GM06990 (cell line): Measurements from ENCODE around the gene ZNF346.

Source experiments
- DNase-seq: peaks from one replicate; pipeline ENCODE4 v3.0.0-alpha.2; 2011; ENCODE audit not compliant: insufficient read length; ENCODE audit errors: extremely low read depth
- H3K27me3 ChIP-seq: replicated peaks from 2 replicates; pipeline ENCODE4 v1.6.0; 2011; ENCODE audit warnings: low read length; ENCODE audit not compliant: control insufficient read depth, insufficient read depth
- H3K36me3 ChIP-seq: 2 replicates; pipeline ENCODE4 v1.5.1; 2011; ENCODE audit warnings: low read length; ENCODE audit not compliant: control insufficient read depth, insufficient read depth
- H3K4me3 ChIP-seq: replicated peaks from 2 replicates; pipeline ENCODE4 v1.5.1; 2011; ENCODE audit warnings: low read depth, mild to moderate bottlenecking, control low read depth, low read length
- TF ChIP-seq, protein P1 (sequence below): IDR thresholded peaks from 2 replicates; pipeline ENCODE4 v1.5.1; 2011; ENCODE audit warnings: low read length, control low read depth, mild to moderate bottlenecking, inconsistent platforms; ENCODE audit not compliant: insufficient read depth, poor library complexity, severe bottlenecking

ZNF346 gene

DNA sequence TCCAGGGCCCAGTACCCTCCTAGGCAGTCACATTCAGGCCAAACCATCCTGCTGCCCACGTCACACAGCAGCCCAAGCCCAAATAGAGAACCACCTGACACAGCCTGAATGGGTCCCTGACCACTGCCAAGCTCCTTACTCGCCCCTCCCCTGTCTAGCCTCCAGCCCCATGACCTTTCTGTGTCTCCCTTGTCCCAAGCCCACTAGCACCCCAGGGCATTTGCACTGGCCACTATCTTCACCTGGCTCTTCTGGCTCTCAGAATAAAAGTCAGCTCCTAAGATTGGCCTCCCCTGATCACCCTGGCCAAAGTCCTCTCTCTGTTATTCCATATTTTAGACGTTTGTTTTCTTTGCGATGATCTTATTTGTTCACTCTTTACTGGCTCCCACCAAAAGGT is 84.7 kb downstream of the ZNF346 start:
- Histone ChIP-seq H3K4me3 (no peak overlapping the region), H3K27me3 (no peaks in the 10 kb centered on the region), H3K36me3 (no peaks in the 10 kb centered on the region)
- DNase-seq, result no peak
- TF ChIP-seq, protein P1, sequence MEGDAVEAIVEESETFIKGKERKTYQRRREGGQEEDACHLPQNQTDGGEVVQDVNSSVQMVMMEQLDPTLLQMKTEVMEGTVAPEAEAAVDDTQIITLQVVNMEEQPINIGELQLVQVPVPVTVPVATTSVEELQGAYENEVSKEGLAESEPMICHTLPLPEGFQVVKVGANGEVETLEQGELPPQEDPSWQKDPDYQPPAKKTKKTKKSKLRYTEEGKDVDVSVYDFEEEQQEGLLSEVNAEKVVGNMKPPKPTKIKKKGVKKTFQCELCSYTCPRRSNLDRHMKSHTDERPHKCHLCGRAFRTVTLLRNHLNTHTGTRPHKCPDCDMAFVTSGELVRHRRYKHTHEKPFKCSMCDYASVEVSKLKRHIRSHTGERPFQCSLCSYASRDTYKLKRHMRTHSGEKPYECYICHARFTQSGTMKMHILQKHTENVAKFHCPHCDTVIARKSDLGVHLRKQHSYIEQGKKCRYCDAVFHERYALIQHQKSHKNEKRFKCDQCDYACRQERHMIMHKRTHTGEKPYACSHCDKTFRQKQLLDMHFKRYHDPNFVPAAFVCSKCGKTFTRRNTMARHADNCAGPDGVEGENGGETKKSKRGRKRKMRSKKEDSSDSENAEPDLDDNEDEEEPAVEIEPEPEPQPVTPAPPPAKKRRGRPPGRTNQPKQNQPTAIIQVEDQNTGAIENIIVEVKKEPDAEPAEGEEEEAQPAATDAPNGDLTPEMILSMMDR, result no peak

DNA sequence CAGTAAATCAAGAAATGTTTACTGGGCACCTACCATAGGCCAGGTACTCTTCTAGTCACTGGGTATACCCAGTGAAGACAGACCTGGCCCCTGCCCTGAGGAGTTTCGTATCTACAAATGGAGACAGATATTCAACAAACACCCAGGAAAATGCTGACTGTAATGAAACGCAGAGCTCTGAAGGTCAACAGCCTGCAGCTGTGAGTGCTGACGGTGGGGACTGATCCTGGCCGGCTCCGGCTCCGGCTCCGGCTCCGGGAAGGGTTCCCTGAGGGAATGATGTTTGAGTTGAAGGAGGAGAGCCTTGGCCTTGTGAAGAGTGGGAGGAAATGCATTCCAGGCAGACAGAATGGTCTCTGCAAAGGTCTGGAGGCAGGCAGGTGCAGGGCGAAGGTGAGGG is 87.3 kb downstream of the ZNF346 start:
- no peaks in the 10 kb centered on the region for H3K27me3 ChIP-seq
- H3K36me3 ChIP-seq, result no peaks in the 10 kb centered on the region
- TF ChIP-seq, protein P1, result no peak
- H3K4me3 ChIP-seq, result no peak overlapping the region
- DNase-seq, result no peak

DNA sequence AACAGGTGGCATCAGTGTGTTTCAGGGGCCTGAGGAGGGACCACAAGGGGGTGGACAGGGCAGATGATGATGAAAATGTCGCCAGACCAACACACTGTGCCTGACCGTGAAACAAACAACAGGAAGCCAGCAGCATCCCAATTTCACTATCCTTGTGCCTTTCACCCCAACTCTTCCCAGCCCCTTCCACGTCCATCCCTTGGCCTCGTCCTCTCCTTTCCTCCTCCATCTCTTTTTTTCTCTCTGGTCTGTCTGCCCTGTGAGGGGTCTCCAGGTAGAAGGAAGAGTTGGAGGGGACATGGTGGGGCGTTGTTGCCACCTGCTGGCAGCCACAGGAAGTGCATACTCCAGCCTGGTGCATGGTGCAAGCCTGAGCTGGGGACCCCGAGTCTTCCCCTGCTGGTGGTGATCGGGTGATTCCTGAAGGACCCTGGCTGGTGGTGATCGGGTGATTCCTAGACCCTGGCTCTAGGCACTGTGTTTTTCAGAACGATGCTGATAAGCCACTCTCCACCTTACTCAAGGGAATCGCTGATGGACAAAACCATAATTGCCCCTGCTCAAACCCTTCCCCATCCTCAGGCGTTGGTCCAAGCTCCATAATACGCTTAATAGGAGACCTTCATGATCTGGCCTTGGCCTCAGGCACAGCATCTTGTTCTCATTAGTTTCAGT is 89.4 kb downstream of the ZNF346 start:
- TF ChIP-seq, protein P1, result peak; percentile 96
- DNase-seq, result peak; percentile 53
- H3K4me3 ChIP-seq, result no peak overlapping the region
- no peaks in the 10 kb centered on the region for H3K36me3 ChIP-seq
- no peaks in the 10 kb centered on the region for H3K27me3 ChIP-seq

DNA sequence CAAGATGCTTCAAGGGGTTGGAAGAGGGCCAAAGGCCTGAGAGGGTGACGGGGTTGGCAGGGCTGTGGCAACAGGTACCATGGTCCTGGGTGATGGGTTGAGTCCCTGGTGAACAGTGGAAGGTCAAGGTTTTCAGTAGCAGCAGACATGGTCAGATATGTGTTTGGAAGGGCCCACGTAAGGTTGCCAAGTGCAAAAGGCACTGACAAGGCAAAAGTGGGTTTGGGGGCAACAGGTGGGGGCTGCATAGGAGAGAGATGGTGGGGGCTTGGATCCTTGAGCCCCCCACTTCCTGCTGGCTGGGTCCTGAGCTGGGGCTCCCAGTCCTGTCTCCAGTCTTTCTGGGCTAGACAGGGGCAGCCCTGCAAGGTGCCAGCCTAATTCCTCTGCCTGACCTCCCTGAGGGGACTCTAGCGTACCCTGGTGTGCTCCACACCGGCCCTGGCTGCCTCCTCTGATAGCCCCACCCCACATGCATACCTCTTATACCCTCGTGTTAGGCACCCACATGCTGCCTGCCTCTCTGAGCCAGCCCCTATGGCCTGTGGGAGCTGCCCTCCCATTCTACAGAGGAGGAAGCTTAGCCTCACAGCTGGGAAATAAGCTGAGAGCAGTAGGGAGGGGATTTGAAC is 90.2 kb downstream of the ZNF346 start:
- no peak for DNase-seq
- TF ChIP-seq, protein P1, result no peak

DNA sequence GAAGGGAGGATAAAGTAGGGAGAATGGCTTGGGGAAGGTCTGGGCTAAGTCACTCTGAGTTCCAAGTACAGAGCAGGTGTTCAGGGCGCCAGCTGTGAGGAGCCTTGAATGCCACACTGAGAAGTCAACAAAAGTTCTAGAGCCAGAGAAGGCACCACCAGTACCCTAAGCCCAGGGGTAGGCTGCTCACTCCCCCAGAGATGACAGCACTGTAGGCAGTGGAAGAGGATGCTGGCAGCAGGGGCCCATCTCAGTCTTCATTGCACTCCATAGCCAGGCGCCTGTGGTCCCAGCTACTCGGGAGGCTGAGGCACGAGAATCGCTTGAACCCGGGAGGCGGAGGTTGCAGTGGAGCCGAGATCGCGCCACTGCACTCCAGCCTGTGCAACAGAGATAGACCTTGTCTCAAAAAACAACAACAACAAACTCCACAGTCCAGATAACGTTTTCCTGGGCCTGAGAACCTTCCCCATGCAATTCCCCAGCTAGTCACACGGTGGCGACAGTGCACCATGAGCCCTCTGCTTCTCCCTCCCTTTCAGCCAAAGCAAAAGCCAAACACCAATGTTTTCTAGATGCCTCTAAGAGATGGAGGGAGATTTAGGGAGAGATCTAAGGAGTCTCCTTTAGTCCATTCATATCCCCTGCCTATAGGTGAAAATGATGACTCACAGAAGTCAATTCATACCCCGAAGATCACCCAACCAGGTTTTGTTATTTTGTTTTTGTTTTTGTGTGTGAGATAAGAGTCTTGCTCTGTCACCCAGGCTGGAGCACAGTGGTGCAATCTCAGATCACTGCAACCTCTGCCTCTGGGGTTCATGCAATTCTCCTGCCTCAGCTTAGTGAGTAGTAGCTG is 91.3 kb downstream of the ZNF346 start:
- TF ChIP-seq, protein P1, result peak; percentile 98
- Histone ChIP-seq H3K36me3 (no peaks in the 10 kb centered on the region), H3K27me3 (no peaks in the 10 kb centered on the region), H3K4me3 (no peak overlapping the region)
- DNase-seq, result peak; percentile 44

More for the DNA sequence above, 90.2 kb downstream of the ZNF346 start:
- Histone ChIP-seq H3K4me3 (no peak overlapping the region), H3K27me3 (no peaks in the 10 kb centered on the region), H3K36me3 (no peaks in the 10 kb centered on the region)
